ENCODE results near the gene WWOX. TPM values are rescaled to one million over a fixed set of nuclear protein-coding genes. Genes with fewer than 3 reads are reported as not detected.
"Not testable (repeated sequence)": the region's sequence is repeated elsewhere in the genome, so short reads cannot be mapped to it uniquely, and the experiment has no call there.

Gene WWOX
- total RNA-seq, 5 donors from 2014 or later (not counting 1 experiment from before 2014, with no cell fraction given), result 21.2 to 26.0 (median 22.6) TPM

DNA sequence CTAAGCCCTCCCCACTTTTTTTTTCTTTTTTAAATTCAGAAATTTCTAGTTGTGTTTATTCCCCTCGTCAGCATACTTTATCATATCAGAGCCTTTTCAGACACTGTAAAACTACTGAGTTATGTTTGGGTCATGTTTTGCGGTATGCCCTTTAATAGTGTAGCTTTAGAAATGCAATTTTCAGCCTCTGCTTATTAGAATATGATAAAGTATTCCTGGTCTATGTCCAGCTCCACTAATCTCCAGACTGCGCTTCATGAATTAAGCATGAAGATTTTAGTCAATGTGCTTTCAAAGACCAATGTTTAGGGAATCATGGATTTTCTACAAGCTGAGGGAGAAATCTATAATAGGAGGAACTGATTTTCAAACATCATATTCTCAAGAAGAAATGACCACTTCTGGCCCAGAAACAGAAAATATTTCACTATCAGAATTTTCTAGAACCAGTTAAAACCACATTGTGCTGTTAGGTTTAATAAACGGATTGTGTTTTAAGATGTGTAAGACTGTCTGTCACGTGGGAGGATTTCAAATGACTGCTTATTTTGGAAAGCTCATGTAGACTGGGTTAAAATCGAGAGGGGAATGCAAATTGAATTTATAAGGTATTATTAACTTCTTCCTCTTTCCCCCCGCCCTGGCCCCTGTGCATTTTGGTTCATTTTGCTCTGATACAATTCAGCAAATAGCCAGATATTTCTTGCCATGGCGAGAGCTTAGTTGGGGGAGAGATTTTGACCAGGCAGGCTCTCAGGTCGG is 498.5 kb downstream of the WWOX start:
- Mint-ChIP-seq H3K36me3 (peaks cover 3% of the 10 kb centered on the region), H3K27me3 (no peaks in the 10 kb centered on the region), H3K27ac (no peak overlapping the region), H3K4me1 (no peaks in the 10 kb centered on the region), H3K4me3 (no peak overlapping the region), H3K9me3 (no peaks in the 10 kb centered on the region)
- CTCF ChIA-PET, result no interaction called here
- WGBS (ENCODE audit: insufficient coverage), result no CpG with 5 or more reads among the region's 9 CpGs
- Histone ChIP-seq H3K27me3 (replicated peaks in 1 of 2; ENCODE audit: control insufficient read depth in 2 of 2, extremely low read depth in 1 of 2, insufficient read depth in 2 of 2, low read length in 1 of 2) (no peaks in the 10 kb centered on the region), H3K36me3 (ENCODE audit: control insufficient read depth in 2 of 2, extremely low read depth in 1 of 2, insufficient read depth in 1 of 2, low read length in 1 of 2) (no peaks in the 10 kb centered on the region), H3K27ac (ENCODE audit: low read length) (no peak overlapping the region), H3K4me1 (ENCODE audit: control insufficient read depth in 1 of 2, extremely low read depth in 1 of 2, insufficient read depth in 2 of 2, low read length in 2 of 2) (no peaks in the 10 kb centered on the region), H3K4me3 (ENCODE audit: control insufficient read depth in 1 of 2, extremely low read depth in 1 of 2, low read length in 1 of 2) (no peak overlapping the region), H3K9me3 (no peaks in the 10 kb centered on the region)
- POLR2A ChIA-PET, result no interaction called here
- DNase-seq (no peak), ATAC-seq (replicated peaks in 1 of 4) (no peak)

DNA sequence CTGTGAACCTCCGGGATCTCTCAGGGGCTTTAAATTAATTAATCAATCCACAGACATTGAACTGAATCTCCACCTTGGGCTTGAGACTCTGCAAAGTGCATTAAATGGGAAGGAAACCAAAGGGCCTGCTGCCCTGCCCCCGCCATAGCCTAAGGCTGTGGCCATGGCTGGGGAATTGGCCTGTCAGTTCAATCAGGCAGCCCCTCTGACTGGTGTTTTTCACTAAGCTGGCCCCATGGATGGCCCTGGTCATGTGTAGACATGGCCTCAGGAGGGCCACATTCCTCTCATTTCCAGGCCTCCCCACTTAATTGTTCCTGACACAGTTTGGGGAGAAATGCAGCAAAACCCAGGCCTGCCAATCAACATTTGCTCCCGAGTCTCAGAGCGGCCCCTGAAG is 499.8 kb downstream of the WWOX start:
- Mint-ChIP-seq H3K27me3 (no peaks in the 10 kb centered on the region), H3K4me1 (no peaks in the 10 kb centered on the region), H3K36me3 (peaks cover 3% of the 10 kb centered on the region), H3K4me3 (no peak overlapping the region), H3K27ac (no peak overlapping the region), H3K9me3 (no peaks in the 10 kb centered on the region)
- Histone ChIP-seq H3K9me3 (no peaks in the 10 kb centered on the region), H3K36me3 (ENCODE audit: control insufficient read depth in 2 of 2, extremely low read depth in 1 of 2, insufficient read depth in 1 of 2, low read length in 1 of 2) (no peaks in the 10 kb centered on the region), H3K27me3 (replicated peaks in 1 of 2; ENCODE audit: control insufficient read depth in 2 of 2, extremely low read depth in 1 of 2, insufficient read depth in 2 of 2, low read length in 1 of 2) (no peaks in the 10 kb centered on the region), H3K4me3 (ENCODE audit: control insufficient read depth in 1 of 2, extremely low read depth in 1 of 2, low read length in 1 of 2) (no peak overlapping the region), H3K4me1 (ENCODE audit: control insufficient read depth in 1 of 2, extremely low read depth in 1 of 2, insufficient read depth in 2 of 2, low read length in 2 of 2) (no peaks in the 10 kb centered on the region), H3K27ac (ENCODE audit: low read length) (no peak overlapping the region)
- ChIA-PET CTCF (no interaction called here), POLR2A (no interaction called here)
- no peak for DNase-seq
- 100% methylated on average over 2 of the region's 4 CpGs for WGBS (ENCODE audit: insufficient coverage)
- ATAC-seq (replicated peaks in 1 of 4), result no peak

DNA sequence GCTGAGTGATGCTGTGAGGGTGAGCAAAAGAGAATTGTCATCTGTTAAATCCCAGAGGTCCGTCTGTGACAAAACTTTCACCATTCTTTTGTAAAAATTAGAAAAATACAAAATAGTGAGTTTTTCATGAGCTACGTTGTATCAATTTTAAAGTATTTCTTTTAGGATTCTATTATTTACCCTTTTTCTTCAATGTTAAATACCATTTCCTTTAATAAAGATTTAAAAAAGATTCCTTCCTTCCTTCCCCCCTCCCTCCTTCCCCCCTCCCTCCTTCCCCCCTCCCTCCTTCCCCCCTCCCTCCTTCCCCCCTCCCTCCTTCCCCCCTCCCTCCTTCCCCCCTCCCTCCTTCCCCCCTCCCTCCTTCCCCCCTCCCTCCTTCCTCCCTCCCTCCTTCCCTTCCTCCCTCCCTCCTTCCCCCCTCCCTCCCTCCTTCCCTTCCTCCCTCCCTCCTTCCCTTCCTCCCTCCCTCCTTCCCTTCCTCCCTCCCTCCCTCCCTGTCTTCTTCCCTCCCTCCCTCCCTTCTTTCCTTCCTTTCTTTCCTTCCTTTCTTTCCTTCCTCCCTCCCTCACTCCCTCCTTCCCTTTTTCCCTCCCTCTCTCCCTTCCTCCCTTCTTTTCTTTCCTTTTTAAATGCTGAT is 505.1 kb downstream of the WWOX start:
- H3K4me1 ChIP-seq (ENCODE audit: control insufficient read depth in 1 of 2, extremely low read depth in 1 of 2, insufficient read depth in 2 of 2, low read length in 2 of 2); H3K36me3 ChIP-seq (ENCODE audit: control insufficient read depth in 2 of 2, extremely low read depth in 1 of 2, insufficient read depth in 1 of 2, low read length in 1 of 2); H3K4me3 Mint-ChIP-seq; H3K27ac ChIP-seq (ENCODE audit: low read length); H3K27ac Mint-ChIP-seq; H3K9me3 ChIP-seq; H3K9me3 Mint-ChIP-seq; ATAC-seq (replicated peaks in 1 of 4); POLR2A ChIA-PET; DNase-seq; CTCF ChIA-PET; H3K27me3 Mint-ChIP-seq; H3K36me3 Mint-ChIP-seq; H3K4me3 ChIP-seq (ENCODE audit: control insufficient read depth in 1 of 2, extremely low read depth in 1 of 2, low read length in 1 of 2); H3K27me3 ChIP-seq (replicated peaks in 1 of 2; ENCODE audit: control insufficient read depth in 2 of 2, extremely low read depth in 1 of 2, insufficient read depth in 2 of 2, low read length in 1 of 2): not testable (repeated sequence)
- H3K4me1 Mint-ChIP-seq, result peaks cover 10 to 13% (median 12%) of the 10 kb centered on the region in 3 donors
- WGBS (ENCODE audit: insufficient coverage), result no CpG with 5 or more reads among the region's 2 CpGs

DNA sequence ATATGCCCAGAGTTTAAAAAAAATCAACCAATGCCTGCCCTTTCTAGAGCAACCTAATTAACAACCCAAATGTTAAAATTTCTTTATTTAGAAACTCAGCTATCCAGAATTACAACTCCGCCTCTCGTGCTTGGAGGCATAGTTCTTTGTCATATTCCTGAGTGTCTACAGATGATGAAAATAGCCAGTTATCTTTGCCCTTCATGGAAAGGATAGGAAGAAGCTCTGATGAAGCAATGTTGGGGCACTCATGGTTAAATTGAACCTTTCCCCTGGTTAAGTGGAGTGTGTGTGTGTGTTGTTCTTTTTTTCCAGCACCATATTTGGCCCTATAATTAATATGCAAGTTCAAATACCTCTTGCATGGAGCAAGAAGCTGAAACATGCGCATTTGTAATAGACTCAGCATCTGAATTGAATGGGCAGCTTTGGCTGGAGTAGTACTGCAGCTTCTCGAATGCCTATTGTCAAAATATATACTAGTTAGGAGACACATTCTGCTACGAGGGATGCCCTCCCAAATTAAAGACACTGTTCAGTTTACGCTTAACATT is 506.2 kb downstream of the WWOX start:
- Mint-ChIP-seq H3K27ac (no peak overlapping the region), H3K9me3 (no peaks in the 10 kb centered on the region), H3K27me3 (no peaks in the 10 kb centered on the region), H3K4me1 (peaks cover 10 to 16% (median 14%) of the 10 kb centered on the region in 3 donors), H3K4me3 (no peak overlapping the region), H3K36me3 (no peaks in the 10 kb centered on the region)
- no peak for DNase-seq
- Histone ChIP-seq H3K4me1 (ENCODE audit: control insufficient read depth in 1 of 2, extremely low read depth in 1 of 2, insufficient read depth in 2 of 2, low read length in 2 of 2) (peaks cover 0 to 4% of the 10 kb centered on the region in 2 experiments), H3K36me3 (ENCODE audit: control insufficient read depth in 2 of 2, extremely low read depth in 1 of 2, insufficient read depth in 1 of 2, low read length in 1 of 2) (no peaks in the 10 kb centered on the region), H3K27me3 (replicated peaks in 1 of 2; ENCODE audit: control insufficient read depth in 2 of 2, extremely low read depth in 1 of 2, insufficient read depth in 2 of 2, low read length in 1 of 2) (no peaks in the 10 kb centered on the region), H3K9me3 (no peaks in the 10 kb centered on the region), H3K27ac (ENCODE audit: low read length) (no peak overlapping the region), H3K4me3 (ENCODE audit: control insufficient read depth in 1 of 2, extremely low read depth in 1 of 2, low read length in 1 of 2) (no peak overlapping the region)
- no CpG with 5 or more reads among the region's 6 CpGs for WGBS (ENCODE audit: insufficient coverage)
- ChIA-PET CTCF (interaction anchor here (0.6 kb wide), 2 partner anchors 64 to 244 kb away, joined by 3 read pairs; no protein-coding TSS in a partner anchor), POLR2A (no interaction called here)
- ATAC-seq (replicated peaks in 1 of 4), result no peak

DNA sequence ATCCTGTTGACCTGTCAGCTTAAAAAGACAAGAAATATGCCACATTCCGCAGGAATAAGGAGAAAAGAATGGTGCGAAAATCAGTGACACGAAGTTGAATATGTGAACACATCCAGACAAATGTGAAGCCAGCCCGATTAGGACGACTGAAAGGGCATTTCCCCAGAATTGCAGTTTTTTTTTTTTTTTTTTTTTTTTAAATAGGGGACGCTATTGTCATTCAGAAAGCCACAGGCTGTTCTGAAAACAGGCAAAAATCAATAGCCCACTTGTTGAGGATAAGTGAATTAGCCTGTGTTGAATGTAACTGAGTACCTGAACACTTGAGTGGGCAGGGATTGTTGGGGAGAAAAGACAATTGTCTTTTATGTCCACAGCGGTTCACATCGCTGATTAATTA is 507.1 kb downstream of the WWOX start:
- WGBS (ENCODE audit: insufficient coverage), result 91% methylated on average over 7 of the region's 8 CpGs
- DNase-seq, result no peak
- no peaks in the 10 kb centered on the region for H3K9me3 ChIP-seq
- peaks cover 0 to 4% of the 10 kb centered on the region in 2 experiments for H3K4me1 ChIP-seq (ENCODE audit: control insufficient read depth in 1 of 2, extremely low read depth in 1 of 2, insufficient read depth in 2 of 2, low read length in 2 of 2)
- Mint-ChIP-seq H3K27ac (no peak overlapping the region), H3K4me3 (no peak overlapping the region), H3K4me1 (peaks cover 10 to 16% (median 14%) of the 10 kb centered on the region in 3 donors), H3K9me3 (no peaks in the 10 kb centered on the region), H3K27me3 (no peaks in the 10 kb centered on the region), H3K36me3 (no peaks in the 10 kb centered on the region)
- H3K27ac ChIP-seq (ENCODE audit: low read length), result no peak overlapping the region
- no peak overlapping the region for H3K4me3 ChIP-seq (ENCODE audit: control insufficient read depth in 1 of 2, extremely low read depth in 1 of 2, low read length in 1 of 2)
- ChIA-PET POLR2A (no interaction called here), CTCF (no interaction called here)
- no peak for ATAC-seq (replicated peaks in 1 of 4)
- no peaks in the 10 kb centered on the region for H3K27me3 ChIP-seq (replicated peaks in 1 of 2; ENCODE audit: control insufficient read depth in 2 of 2, extremely low read depth in 1 of 2, insufficient read depth in 2 of 2, low read length in 1 of 2)
- no peaks in the 10 kb centered on the region for H3K36me3 ChIP-seq (ENCODE audit: control insufficient read depth in 2 of 2, extremely low read depth in 1 of 2, insufficient read depth in 1 of 2, low read length in 1 of 2)

DNA sequence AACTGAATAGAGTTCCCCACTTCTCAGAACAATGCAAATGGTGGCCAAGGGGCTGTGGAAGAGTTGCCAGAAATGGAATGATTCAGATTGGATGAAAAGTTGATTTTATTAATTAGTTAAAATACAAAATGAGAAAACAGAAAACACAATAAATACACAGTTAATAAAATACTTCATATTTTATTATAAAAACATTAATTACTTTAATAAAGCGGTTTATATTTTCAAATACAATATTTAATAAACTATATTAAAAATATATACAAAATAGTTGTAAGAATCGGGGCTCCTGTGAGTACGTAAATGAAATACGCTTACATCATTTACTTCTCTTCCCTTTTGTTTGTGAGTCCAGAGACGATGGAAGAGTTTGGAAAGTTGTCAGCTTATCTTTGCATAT is 507.6 kb downstream of the WWOX start:
- Histone ChIP-seq H3K4me3 (ENCODE audit: control insufficient read depth in 1 of 2, extremely low read depth in 1 of 2, low read length in 1 of 2) (no peak overlapping the region), H3K27me3 (replicated peaks in 1 of 2; ENCODE audit: control insufficient read depth in 2 of 2, extremely low read depth in 1 of 2, insufficient read depth in 2 of 2, low read length in 1 of 2) (no peaks in the 10 kb centered on the region), H3K9me3 (no peaks in the 10 kb centered on the region), H3K4me1 (ENCODE audit: control insufficient read depth in 1 of 2, extremely low read depth in 1 of 2, insufficient read depth in 2 of 2, low read length in 2 of 2) (peaks cover 0 to 4% of the 10 kb centered on the region in 2 experiments), H3K36me3 (ENCODE audit: control insufficient read depth in 2 of 2, extremely low read depth in 1 of 2, insufficient read depth in 1 of 2, low read length in 1 of 2) (no peaks in the 10 kb centered on the region), H3K27ac (ENCODE audit: low read length) (no peak overlapping the region)
- no peak for DNase-seq
- Mint-ChIP-seq H3K4me3 (no peak overlapping the region), H3K9me3 (no peaks in the 10 kb centered on the region), H3K4me1 (peaks cover 10 to 16% (median 14%) of the 10 kb centered on the region in 3 donors), H3K27ac (no peak overlapping the region), H3K27me3 (no peaks in the 10 kb centered on the region), H3K36me3 (no peaks in the 10 kb centered on the region)
- no peak for ATAC-seq (replicated peaks in 1 of 4)
- CTCF ChIA-PET, result no interaction called here
- POLR2A ChIA-PET, result no interaction called here
- no CpG with 5 or more reads among the region's 5 CpGs for WGBS (ENCODE audit: insufficient coverage)
